ENCODE measurements around the gene ECEL1.
"Not testable (repeated sequence)": the region's sequence is repeated elsewhere in the genome, so short reads cannot be mapped to it uniquely, and the experiment has no call there.

The ECEL1 gene

GRCh38 chr2:232444409-232445148 lies 43.1 kb downstream of the ECEL1 start:
- Histone ChIP-seq H3K4me3 (ENCODE audit: low read length) (no peak overlapping the region), H3K4me2 (ENCODE audit: low read length) (no peak overlapping the region), H3K4me1 (ENCODE audit: low read length) (peaks cover 12% of the 10 kb centered on the region), H2AFZ (ENCODE audit: low read depth, low read length) (no peak overlapping the region), H3K27ac (ENCODE audit: low read length) (no peak overlapping the region), H3K79me2 (ENCODE audit: low read length) (no peaks in the 10 kb centered on the region), H3K9me3 (ENCODE audit: insufficient read depth, low read length) (no peaks in the 10 kb centered on the region), H3K9ac (ENCODE audit: low read length) (no peak overlapping the region), H3K36me3 (replicated peaks; ENCODE audit: low read depth, low read length) (no peaks in the 10 kb centered on the region), H4K20me1 (ENCODE audit: insufficient read depth, low read length) (no peaks in the 10 kb centered on the region), H3K27me3 (ENCODE audit: low read depth, low read length) (no peaks in the 10 kb centered on the region)
- no peak for TF ChIP-seq EZH2phosphoT487 (IDR thresholded peaks at IDR 0.05; ENCODE audit: low read depth)
- TF ChIP-seq CTCF (IDR thresholded peaks at IDR 0.05; ENCODE audit: low read depth, low read length) = peak; percentile 39

GRCh38 chr2:232443669-232444408 lies 43.8 kb downstream of the ECEL1 start:
- not testable (repeated sequence) for H3K4me3 ChIP-seq (ENCODE audit: low read length); H3K9me3 ChIP-seq (ENCODE audit: insufficient read depth, low read length); H3K4me2 ChIP-seq (ENCODE audit: low read length); H3K27ac ChIP-seq (ENCODE audit: low read length); H3K36me3 ChIP-seq (replicated peaks; ENCODE audit: low read depth, low read length); H3K27me3 ChIP-seq (ENCODE audit: low read depth, low read length); H2AFZ ChIP-seq (ENCODE audit: low read depth, low read length); H3K9ac ChIP-seq (ENCODE audit: low read length); H3K79me2 ChIP-seq (ENCODE audit: low read length); H4K20me1 ChIP-seq (ENCODE audit: insufficient read depth, low read length)
- H3K4me1 ChIP-seq (ENCODE audit: low read length) = peaks cover 12% of the 10 kb centered on the region

- not testable (repeated sequence) for H3K27me3 ChIP-seq (ENCODE audit: low read depth, low read length)
These were observed 44.6 kb downstream of the ECEL1 start for GRCh38 chr2:232443047-232443446.

GRCh38 chr2:232442431-232442830 lies 45.2 kb downstream of the ECEL1 start:
- not testable (repeated sequence) for H3K9me3 ChIP-seq (ENCODE audit: insufficient read depth, low read length); H3K4me1 ChIP-seq (ENCODE audit: low read length)

More at GRCh38 chr2:232443047-232443446, 44.6 kb downstream of the ECEL1 start:
- not testable (repeated sequence) for H3K4me3 ChIP-seq (ENCODE audit: low read length); H2AFZ ChIP-seq (ENCODE audit: low read depth, low read length); H3K79me2 ChIP-seq (ENCODE audit: low read length); H3K4me2 ChIP-seq (ENCODE audit: low read length); H4K20me1 ChIP-seq (ENCODE audit: insufficient read depth, low read length); H3K36me3 ChIP-seq (replicated peaks; ENCODE audit: low read depth, low read length); H3K9me3 ChIP-seq (ENCODE audit: insufficient read depth, low read length); H3K9ac ChIP-seq (ENCODE audit: low read length); H3K27ac ChIP-seq (ENCODE audit: low read length)
- peaks cover 12% of the 10 kb centered on the region for H3K4me1 ChIP-seq (ENCODE audit: low read length)

GRCh38 chr2:232441922-232442321 lies 45.7 kb downstream of the ECEL1 start:
- not testable (repeated sequence) for H3K79me2 ChIP-seq (ENCODE audit: low read length); H3K9ac ChIP-seq (ENCODE audit: low read length); H4K20me1 ChIP-seq (ENCODE audit: insufficient read depth, low read length); H3K4me1 ChIP-seq (ENCODE audit: low read length); H2AFZ ChIP-seq (ENCODE audit: low read depth, low read length); H3K4me2 ChIP-seq (ENCODE audit: low read length); H3K27me3 ChIP-seq (ENCODE audit: low read depth, low read length); H3K9me3 ChIP-seq (ENCODE audit: insufficient read depth, low read length); H3K27ac ChIP-seq (ENCODE audit: low read length); H3K36me3 ChIP-seq (replicated peaks; ENCODE audit: low read depth, low read length); H3K4me3 ChIP-seq (ENCODE audit: low read length)

More at GRCh38 chr2:232442431-232442830, 45.2 kb downstream of the ECEL1 start:
- H3K4me2 ChIP-seq (ENCODE audit: low read length); H3K4me3 ChIP-seq (ENCODE audit: low read length); H3K9ac ChIP-seq (ENCODE audit: low read length); H2AFZ ChIP-seq (ENCODE audit: low read depth, low read length); H3K27ac ChIP-seq (ENCODE audit: low read length); H3K79me2 ChIP-seq (ENCODE audit: low read length); H3K27me3 ChIP-seq (ENCODE audit: low read depth, low read length); H4K20me1 ChIP-seq (ENCODE audit: insufficient read depth, low read length); H3K36me3 ChIP-seq (replicated peaks; ENCODE audit: low read depth, low read length): not testable (repeated sequence)

GRCh38 chr2:232441147-232441651 lies 46.4 kb downstream of the ECEL1 start:
- Histone ChIP-seq H2AFZ (ENCODE audit: low read depth, low read length) (no peak overlapping the region), H3K4me3 (ENCODE audit: low read length) (no peak overlapping the region), H4K20me1 (ENCODE audit: insufficient read depth, low read length) (no peaks in the 10 kb centered on the region), H3K9me3 (ENCODE audit: insufficient read depth, low read length) (no peaks in the 10 kb centered on the region), H3K4me1 (ENCODE audit: low read length) (0 out of 2 replicates have a peak, but pooled peaks cover 3% of the 10 kb centered on the region), H3K27me3 (ENCODE audit: low read depth, low read length) (no peaks in the 10 kb centered on the region), H3K36me3 (replicated peaks; ENCODE audit: low read depth, low read length) (no peaks in the 10 kb centered on the region), H3K4me2 (ENCODE audit: low read length) (no peak overlapping the region), H3K79me2 (ENCODE audit: low read length) (no peaks in the 10 kb centered on the region), H3K27ac (ENCODE audit: low read length) (no peak overlapping the region), H3K9ac (ENCODE audit: low read length) (no peak overlapping the region)
- TF ChIP-seq EZH2phosphoT487 (IDR thresholded peaks at IDR 0.05; ENCODE audit: low read depth) (no peak), CTCF (IDR thresholded peaks at IDR 0.05; ENCODE audit: low read depth, low read length) (no peak)
